T-cell (primary cell): Measurements from ENCODE around the gene COA1. TPM values are rescaled to one million over a fixed set of nuclear protein-coding genes. Genes with fewer than 3 reads are reported as not detected.
A peak's percentile ranks its signal among the peaks of the same experiment; 100 is the strongest.
"Not testable (repeated sequence)": the region's sequence is repeated elsewhere in the genome, so short reads cannot be mapped to it uniquely, and the experiment has no call there.

Experiments used
- ATAC-seq, 4 experiments: fragments of 200-7000 bp in 3 of 4; fragments of 150-1000 bp in 1 of 4; cut with Tn5 transposase; replicated peaks in 1 of 4; 1 replicate in 3 of 4; 2 replicates in 1 of 4; pipeline ENCODE4 v1.10.0; 2021; ENCODE audit warnings: moderate library complexity in 3 of 4, mild to moderate bottlenecking in 2 of 4, moderate number of reproducible peaks in 1 of 4
- CTCF ChIA-PET, 2 donors: fragments of 300-600 bp; sonication (Branson Sonifier 250); formaldehyde crosslinking; loops; one replicate each; lab custom pipeline; 2022; ENCODE audit warnings: antibody characterized with exemption in 2 of 2; lab: Charles Lee
- POLR2A ChIA-PET, 2 donors: fragments of 300-600 bp; sonication (Branson Sonifier 250); formaldehyde crosslinking; loops; one replicate each; lab custom pipeline; 2022; ENCODE audit warnings: antibody characterized with exemption in 2 of 2; lab: Charles Lee
- DNase-seq, 35 experiments: peaks; one replicate each; pipeline versions ENCODE4 v3.0.0 to v3.0.0-alpha.2; 2013 to 2023
- H3K27ac ChIP-seq: one replicate; pipeline ENCODE4 v1.5.1; 2013; ENCODE audit warnings: low read length
- H3K27me3 ChIP-seq, 2 experiments: replicated peaks in 1 of 2; 1 replicate in 1 of 2; 2 replicates in 1 of 2; pipeline versions ENCODE4 v1.6.1 to v1.7.0; 2013; ENCODE audit warnings: low read length in 1 of 2, mixed read lengths in 1 of 2; ENCODE audit not compliant: control insufficient read depth in 2 of 2, insufficient read depth in 2 of 2; ENCODE audit errors: extremely low read depth in 1 of 2
- H3K36me3 ChIP-seq, 2 donors: 1 replicate in 1 of 2; 2 replicates in 1 of 2; pipeline versions ENCODE4 v1.6.1 to v1.7.0; 2013; ENCODE audit warnings: low read length in 1 of 2; ENCODE audit not compliant: control insufficient read depth in 2 of 2, insufficient read depth in 1 of 2; ENCODE audit errors: extremely low read depth in 1 of 2
- H3K4me1 ChIP-seq, 2 experiments: 1 replicate in 1 of 2; 2 replicates in 1 of 2; pipeline versions ENCODE4 v1.6.1 to v1.7.0; 2013; ENCODE audit warnings: low read length in 2 of 2, mixed read lengths in 1 of 2; ENCODE audit not compliant: insufficient read depth in 2 of 2, control insufficient read depth in 1 of 2; ENCODE audit errors: extremely low read depth in 1 of 2
- H3K4me3 ChIP-seq, 2 donors: 1 replicate in 1 of 2; 2 replicates in 1 of 2; pipeline versions ENCODE4 v1.5.1 to v1.7.0; 2013; ENCODE audit warnings: mild to moderate bottlenecking in 2 of 2, low read length in 1 of 2, moderate library complexity in 1 of 2; ENCODE audit not compliant: control insufficient read depth in 1 of 2; ENCODE audit errors: extremely low read depth in 1 of 2
- H3K9me3 ChIP-seq: 2 replicates; pipeline ENCODE4 v1.7.0; 2013
- H3K27ac Mint-ChIP-seq, 2 donors: one replicate each; pipeline ENCODE4 v1.8.0; 2020 to 2021; ENCODE audit warnings: mild to moderate bottlenecking in 2 of 2, mixed read lengths in 2 of 2
- H3K27me3 Mint-ChIP-seq, 2 donors: one replicate each; pipeline ENCODE4 v1.8.0; 2021 to 2022; ENCODE audit warnings: mixed read lengths in 2 of 2
- H3K36me3 Mint-ChIP-seq: one replicate; pipeline ENCODE4 v1.8.0; 2021; ENCODE audit warnings: mixed read lengths
- H3K4me1 Mint-ChIP-seq, 3 donors: one replicate each; pipeline ENCODE4 v1.8.0; 2020 to 2022; ENCODE audit warnings: mixed read lengths in 3 of 3, mild to moderate bottlenecking in 1 of 3
- H3K4me3 Mint-ChIP-seq, 3 donors: one replicate each; pipeline ENCODE4 v1.8.0; 2020 to 2022; ENCODE audit warnings: mild to moderate bottlenecking in 3 of 3, mixed read lengths in 3 of 3, moderate library complexity in 3 of 3
- H3K9me3 Mint-ChIP-seq, 3 donors: one replicate each; pipeline ENCODE4 v1.8.0; 2020 to 2022; ENCODE audit warnings: mixed read lengths in 3 of 3
- WGBS: methylation state at CpG from one replicate; pipeline ENCODE4 v1.1.5; 2013; ENCODE audit warnings: missing lambda C conversion rate; ENCODE audit not compliant: insufficient coverage; 5-methylcytosine and 5-hydroxymethylcytosine counted together
- total RNA-seq, 35 experiments: library from RNA in 6 of 35; stranded (reverse) in 6 of 35; fragments of 120-200 nt in 1 of 35; gene quantifications; one replicate each; pipeline versions ENCODE4 v1.2.1 to v1.2.4 and lab custom pipeline; 2013 to 2026

COA1 gene
- total RNA-seq, 5 donors from 2014 or later (not counting 1 experiment from before 2014, with no cell fraction given): 49.6 to 92.1 (median 67.8) TPM

- H3K4me3 ChIP-seq: no peak overlapping the region
- Mint-ChIP-seq H3K4me3 (peak overlapping the region in 2 of 3 donors; percentile 10 to 74), H3K36me3 (peaks cover 74% of the 10 kb centered on the region), H3K9me3 (no peaks in the 10 kb centered on the region), H3K4me1 (peaks cover 93% of the 10 kb centered on the region in 3 donors), H3K27me3 (no peaks in the 10 kb centered on the region), H3K27ac (peak overlapping the region; percentile 87 to 96)
- DNase-seq (no peak), ATAC-seq (no peak)
- H3K27me3 ChIP-seq: no peaks in the 10 kb centered on the region
- peaks cover 56 to 76% of the 10 kb centered on the region in 2 experiments for H3K4me1 ChIP-seq
- H3K9me3 ChIP-seq: no peaks in the 10 kb centered on the region
- CTCF ChIA-PET: interaction anchor here in 1 of 2 donors (1.2 to 1.9 kb wide), 2 partner anchors 48 to 70 kb away, joined by 4 to 12 read pairs; partner anchors contain the start of gene STK17A
- peaks cover 5 to 60% of the 10 kb centered on the region in 2 donors for H3K36me3 ChIP-seq
- no CpG with 5 or more reads among the region's 3 CpGs for WGBS
- H3K27ac ChIP-seq: peak overlapping the region; percentile 65
- POLR2A ChIA-PET: interaction anchor here (0.8 to 2.1 kb wide), 5 partner anchors 9 to 48 kb away, joined by 3 to 9 read pairs (median 4); partner anchors contain the start of gene STK17A (in 2 of the 2)
Observed at GRCh38 chr7:43630482-43630881, 98.8 kb downstream of the COA1 start.

GRCh38 chr7:43629857-43630256 lies 99.5 kb downstream of the COA1 start:
- no peaks in the 10 kb centered on the region for H3K27me3 Mint-ChIP-seq
- no peaks in the 10 kb centered on the region for H3K9me3 ChIP-seq
- no peak overlapping the region for H3K4me3 ChIP-seq
- DNase-seq (no peak), ATAC-seq (no peak)
- peaks cover 74% of the 10 kb centered on the region for H3K36me3 Mint-ChIP-seq
- peaks cover 55 to 77% of the 10 kb centered on the region in 2 experiments for H3K4me1 ChIP-seq
- H3K9me3 Mint-ChIP-seq: no peaks in the 10 kb centered on the region
- CTCF ChIA-PET: interaction anchor here (0.6 to 1.9 kb wide), 7 partner anchors 21 to 71 kb away, joined by 3 to 12 read pairs (median 3); partner anchors contain the start of gene STK17A (in 1 of the 2)
- 40% methylated on average over 1 of the region's 6 CpGs for WGBS
- H3K4me1 Mint-ChIP-seq: peaks cover 94 to 95% (median 95%) of the 10 kb centered on the region in 3 donors
- H3K27ac Mint-ChIP-seq: peak overlapping the region; percentile 89 to 94
- no peaks in the 10 kb centered on the region for H3K27me3 ChIP-seq
- H3K4me3 Mint-ChIP-seq: peak overlapping the region in 2 of 3 donors; percentile 2 to 65
- peaks cover 5 to 54% of the 10 kb centered on the region in 2 donors for H3K36me3 ChIP-seq
- POLR2A ChIA-PET: interaction anchor here (0.5 to 2.1 kb wide), 7 partner anchors 8 to 59 kb away, joined by 3 to 9 read pairs (median 3); partner anchors contain the start of gene STK17A (in 2 of the 2)
- H3K27ac ChIP-seq: peak overlapping the region; percentile 65

GRCh38 chr7:43628431-43628830 lies 100.9 kb downstream of the COA1 start:
- ChIA-PET POLR2A (interaction anchor here (0.6 to 1.2 kb wide), 6 partner anchors 9 to 72 kb away, joined by 3 to 6 read pairs (median 3); partner anchors contain the start of gene STK17A (in 1 of the 2)), CTCF (interaction anchor here in 1 of 2 donors (1.3 to 3.5 kb wide), 4 partner anchors 21 to 72 kb away, joined by 5 to 18 read pairs (median 14); partner anchors contain the start of gene STK17A)
- no peaks in the 10 kb centered on the region for H3K27me3 ChIP-seq
- H3K4me3 ChIP-seq: no peak overlapping the region
- WGBS: no CpG with 5 or more reads among the region's 2 CpGs
- no peaks in the 10 kb centered on the region for H3K9me3 ChIP-seq
- H3K36me3 ChIP-seq: peaks cover 5 to 57% of the 10 kb centered on the region in 2 donors
- DNase-seq: no peak
- ATAC-seq: no peak
- peaks cover 92 to 94% (median 94%) of the 10 kb centered on the region in 3 donors for H3K4me1 Mint-ChIP-seq
- peak overlapping the region; percentile 65 for H3K27ac ChIP-seq
- no peaks in the 10 kb centered on the region for H3K27me3 Mint-ChIP-seq
- peaks cover 48 to 82% of the 10 kb centered on the region in 2 experiments for H3K4me1 ChIP-seq
- H3K27ac Mint-ChIP-seq: peak overlapping the region; percentile 89 to 94
- H3K9me3 Mint-ChIP-seq: no peaks in the 10 kb centered on the region
- peak overlapping the region in 2 of 3 donors; percentile 10 to 65 for H3K4me3 Mint-ChIP-seq
- peaks cover 75% of the 10 kb centered on the region for H3K36me3 Mint-ChIP-seq

- CTCF ChIA-PET: interaction anchor here in 1 of 2 donors (0.6 to 3.5 kb wide), 4 partner anchors 21 to 72 kb away, joined by 4 to 18 read pairs (median 11); partner anchors contain the start of gene STK17A
- Mint-ChIP-seq H3K36me3 (peaks cover 72% of the 10 kb centered on the region), H3K4me3 (peak overlapping the region in 2 of 3 donors; percentile 5 to 65), H3K4me1 (peaks cover 86 to 93% (median 93%) of the 10 kb centered on the region in 3 donors), H3K27ac (peak overlapping the region; percentile 89 to 94)
- Histone ChIP-seq H3K36me3 (peaks cover 5 to 60% of the 10 kb centered on the region in 2 donors), H3K27ac (peak overlapping the region; percentile 65), H3K4me1 (peaks cover 45 to 85% of the 10 kb centered on the region in 2 experiments)
- not testable (repeated sequence) for H3K9me3 ChIP-seq, H3K27me3 ChIP-seq, DNase-seq, ATAC-seq, H3K27me3 Mint-ChIP-seq, H3K9me3 Mint-ChIP-seq, H3K4me3 ChIP-seq
- WGBS: no CpG with 5 or more reads among the region's 3 CpGs
- POLR2A ChIA-PET: interaction anchor here in 1 of 2 donors (0.6 to 0.9 kb wide), 3 partner anchors 43 to 73 kb away, joined by 3 read pairs; partner anchors contain the start of gene STK17A
Observed at GRCh38 chr7:43627798-43628197, 101.5 kb downstream of the COA1 start.

- peak overlapping the region; percentile 89 to 94 for H3K27ac Mint-ChIP-seq
- peak overlapping the region; percentile 76 for H3K27ac ChIP-seq
- no peaks in the 10 kb centered on the region for H3K27me3 ChIP-seq
- ATAC-seq (no peak), DNase-seq (no peak)
- peaks cover 5 to 56% of the 10 kb centered on the region in 2 donors for H3K36me3 ChIP-seq
- ChIA-PET CTCF (interaction anchor here (0.6 to 3.5 kb wide), 5 partner anchors 11 to 73 kb away, joined by 4 to 17 read pairs (median 4); partner anchors contain the start of gene STK17A (in 1 of the 2)), POLR2A (interaction anchor here (0.7 to 2.4 kb wide), 2 partner anchors 38 to 44 kb away, joined by 3 to 25 read pairs; partner anchors contain the start of gene STK17A (in 1 of the 2))
- no peaks in the 10 kb centered on the region for H3K27me3 Mint-ChIP-seq
- no CpG with 5 or more reads among the region's 2 CpGs for WGBS
- no peak overlapping the region for H3K4me3 ChIP-seq
- no peaks in the 10 kb centered on the region for H3K9me3 Mint-ChIP-seq
- peak overlapping the region in 1 of 3 donors; percentile 44 for H3K4me3 Mint-ChIP-seq
- peaks cover 75 to 93% (median 93%) of the 10 kb centered on the region in 3 donors for H3K4me1 Mint-ChIP-seq
- peaks cover 68% of the 10 kb centered on the region for H3K36me3 Mint-ChIP-seq
- no peaks in the 10 kb centered on the region for H3K9me3 ChIP-seq
- peaks cover 41 to 82% of the 10 kb centered on the region in 2 experiments for H3K4me1 ChIP-seq
Observed at GRCh38 chr7:43626695-43627094, 102.6 kb downstream of the COA1 start.

- no peak overlapping the region for H3K4me3 ChIP-seq
- no peaks in the 10 kb centered on the region for H3K9me3 ChIP-seq
- peak overlapping the region; percentile 85 to 87 for H3K27ac Mint-ChIP-seq
- no peaks in the 10 kb centered on the region for H3K27me3 Mint-ChIP-seq
- peaks cover 64% of the 10 kb centered on the region for H3K36me3 Mint-ChIP-seq
- ATAC-seq (peak in 1 of 4 experiments; percentile 8), DNase-seq (no peak)
- H3K4me1 Mint-ChIP-seq: peaks cover 68 to 92% (median 91%) of the 10 kb centered on the region in 3 donors
- H3K27me3 ChIP-seq: no peaks in the 10 kb centered on the region
- H3K27ac ChIP-seq: peak overlapping the region; percentile 76
- peaks cover 41 to 84% of the 10 kb centered on the region in 2 experiments for H3K4me1 ChIP-seq
- peak overlapping the region in 2 of 3 donors; percentile 25 to 52 for H3K4me3 Mint-ChIP-seq
- peaks cover 5 to 62% of the 10 kb centered on the region in 2 donors for H3K36me3 ChIP-seq
- 80% methylated on average over 1 of the region's 4 CpGs for WGBS
- CTCF ChIA-PET: interaction anchor here (0.6 to 3.5 kb wide), 11 partner anchors 10 to 74 kb away, joined by 3 to 17 read pairs (median 4); partner anchors contain the start of gene STK17A (in 1 of the 2)
- POLR2A ChIA-PET: interaction anchor here in 1 of 2 donors (0.5 to 2.4 kb wide), 3 partner anchors 30 to 74 kb away, joined by 3 to 25 read pairs (median 4); partner anchors contain the start of gene STK17A
- H3K9me3 Mint-ChIP-seq: no peaks in the 10 kb centered on the region
Observed at GRCh38 chr7:43625980-43626379, 103.3 kb downstream of the COA1 start.
